Thyroid gland (tissue), 4 donors: ENCODE measurements around the gene ELOB. TPM values are rescaled to one million over a fixed set of nuclear protein-coding genes. Genes with fewer than 3 reads are reported as not detected.

Experiments used
- DNase-seq, 2 donors: peaks; one replicate each; pipeline ENCODE4 v3.0.0-alpha.2; 2019
- H3K27ac ChIP-seq, 3 donors: fragments of 200-600 bp; sonication (generic); 1 replicate in 2 of 3; 2 replicates in 1 of 3; pipeline ENCODE4 v1.5.1; 2016 to 2019; ENCODE audit warnings: mild to moderate bottlenecking in 1 of 3, moderate library complexity in 1 of 3
- H3K27me3 ChIP-seq: fragments of 200-600 bp; sonication (generic); one replicate; pipeline ENCODE4 v1.5.1; 2019
- H3K36me3 ChIP-seq, 2 donors: fragments of 200-600 bp; sonication (generic); one replicate each; pipeline ENCODE4 v1.5.1; 2016 to 2019
- H3K4me1 ChIP-seq, 2 donors: fragments of 200-600 bp; sonication (generic); one replicate each; pipeline ENCODE4 v1.5.1; 2017 to 2019
- H3K4me3 ChIP-seq, 3 donors: fragments of 200-600 bp; sonication (generic); replicated peaks in 1 of 3; 1 replicate in 2 of 3; 2 replicates in 1 of 3; pipeline ENCODE4 v1.5.1; 2016; ENCODE audit warnings: mild to moderate bottlenecking in 1 of 3
- H3K9me3 ChIP-seq: fragments of 200-600 bp; sonication (generic); one replicate; pipeline ENCODE4 v1.5.1; 2017
- CTCF ChIP-seq, 6 experiments: fragments of 200-600 bp in 3 of 6; fragments of 450-650 bp in 3 of 6; sonication (generic) in 3 of 6; IDR thresholded peaks; one replicate each; pipeline ENCODE4 v1.5.1; 2016 to 2019; ENCODE audit warnings: antibody characterized with exemption in 6 of 6, mild to moderate bottlenecking in 2 of 6, inconsistent platforms in 1 of 6, moderate library complexity in 1 of 6
- POLR2A ChIP-seq, 2 donors: fragments of 450-650 bp; IDR thresholded peaks; one replicate each; pipeline ENCODE4 v1.6.1; 2017; ENCODE audit warnings: antibody characterized with exemption in 2 of 2, mild to moderate bottlenecking in 2 of 2, moderate library complexity in 1 of 2
- WGBS, 2 donors: methylation state at CpG; one replicate each; pipeline ENCODE4 v1.1.5; 2017; 5-methylcytosine and 5-hydroxymethylcytosine counted together
- intact Hi-C: fragments of 100-400 bp; cut with DNase I; formaldehyde crosslinking; loops from one replicate; pipeline ENCODE4 v1.15.1; 2023
- total RNA-seq, 4 donors: library from RNA; depleted of rRNA; stranded (reverse); fragments of >200 nt; gene quantifications; one replicate each; pipeline ENCODE4 v1.2.3, GENCODE V29; 2016

The ELOB gene
- total RNA-seq, 4 donors from 2014 or later, result 373 to 786 (median 647) TPM

- no peaks in the 10 kb centered on the region for H3K4me1 ChIP-seq
- H3K36me3 ChIP-seq, result peaks cover 97 to 99% of the 10 kb centered on the region in 2 donors
- no peaks in the 10 kb centered on the region for H3K27me3 ChIP-seq
- intact Hi-C loops, result no loop called here
- no peak for DNase-seq
- TF ChIP-seq POLR2A (IDR thresholded peaks at IDR 0.05) (no peak), CTCF (IDR thresholded peaks at IDR 0.05) (no peak)
- no peak overlapping the region for H3K4me3 ChIP-seq
- no peak overlapping the region for H3K27ac ChIP-seq
- no peaks in the 10 kb centered on the region for H3K9me3 ChIP-seq
- 98 to 99% methylated on average over 35 to 42 of the region's 42 CpGs for WGBS, 2 donors
Observed at GRCh38 chr16:2761886-2762583, 15.0 kb downstream of the ELOB start.

- 98 to 99% methylated on average over 10 of the region's 10 CpGs for WGBS, 2 donors
- Histone ChIP-seq H3K27ac (no peak overlapping the region), H3K4me3 (no peak overlapping the region), H3K27me3 (no peaks in the 10 kb centered on the region), H3K4me1 (peaks cover under 1 to 1% of the 10 kb centered on the region in 2 donors), H3K9me3 (no peaks in the 10 kb centered on the region), H3K36me3 (peaks cover 92 to 94% of the 10 kb centered on the region in 2 donors)
- TF ChIP-seq POLR2A (IDR thresholded peaks at IDR 0.05) (no peak), CTCF (IDR thresholded peaks at IDR 0.05) (no peak)
- intact Hi-C loops, result no loop called here
- no peak for DNase-seq
Observed at GRCh38 chr16:2761472-2761871, 15.6 kb downstream of the ELOB start.

- Histone ChIP-seq H3K4me3 (no peak overlapping the region), H3K36me3 (peaks cover 50 to 53% of the 10 kb centered on the region in 2 donors), H3K9me3 (no peaks in the 10 kb centered on the region), H3K27ac (no peak overlapping the region), H3K27me3 (no peaks in the 10 kb centered on the region), H3K4me1 (peaks cover 25 to 30% of the 10 kb centered on the region in 2 donors)
- TF ChIP-seq POLR2A (IDR thresholded peaks at IDR 0.05) (no peak), CTCF (IDR thresholded peaks at IDR 0.05) (no peak)
- 83 to 87% methylated on average over 11 of the region's 11 CpGs for WGBS, 2 donors
- intact Hi-C loops, result no loop called here
- DNase-seq, result no peak
Observed at GRCh38 chr16:2757344-2757743, 19.7 kb downstream of the ELOB start.

- Histone ChIP-seq H3K27ac (no peak overlapping the region), H3K9me3 (no peaks in the 10 kb centered on the region), H3K27me3 (no peaks in the 10 kb centered on the region), H3K4me1 (peaks cover 31 to 36% of the 10 kb centered on the region in 2 donors), H3K4me3 (no peak overlapping the region), H3K36me3 (peaks cover 41 to 44% of the 10 kb centered on the region in 2 donors)
- intact Hi-C loops, result no loop called here
- 89 to 93% methylated on average over 30 of the region's 30 CpGs for WGBS, 2 donors
- no peak for TF ChIP-seq POLR2A (IDR thresholded peaks at IDR 0.05)
- TF ChIP-seq CTCF (IDR thresholded peaks at IDR 0.05), result no peak
- DNase-seq, result no peak
Observed at GRCh38 chr16:2756288-2757015, 20.6 kb downstream of the ELOB start.

GRCh38 chr16:2755158-2755557, 21.9 kb downstream of the ELOB start:
- no peak for TF ChIP-seq CTCF (IDR thresholded peaks at IDR 0.05)
- TF ChIP-seq POLR2A (IDR thresholded peaks at IDR 0.05), result no peak
- peaks cover 29 to 32% of the 10 kb centered on the region in 2 donors for H3K36me3 ChIP-seq
- no peaks in the 10 kb centered on the region for H3K27me3 ChIP-seq
- WGBS, 2 donors, result 27 to 31% methylated on average over 3 of the region's 3 CpGs
- intact Hi-C loops, result no loop called here
- DNase-seq, result no peak
- H3K27ac ChIP-seq, result no peak overlapping the region
- peaks cover 35 to 40% of the 10 kb centered on the region in 2 donors for H3K4me1 ChIP-seq
- H3K9me3 ChIP-seq, result no peaks in the 10 kb centered on the region
- H3K4me3 ChIP-seq, result peak overlapping the region in 1 of 3 donors; percentile 0
